ENCODE results near the gene IL36B. TPM values are rescaled to one million over a fixed set of nuclear protein-coding genes. Genes with fewer than 3 reads are reported as not detected.
A peak's percentile ranks its signal among the peaks of the same experiment; 100 is the strongest.

The IL36B gene
- total and polyA plus RNA-seq, 9 of the 15 experiments (the other 6 are each of a cell fraction or from before 2014, with no cell fraction given): not detected

DNA sequence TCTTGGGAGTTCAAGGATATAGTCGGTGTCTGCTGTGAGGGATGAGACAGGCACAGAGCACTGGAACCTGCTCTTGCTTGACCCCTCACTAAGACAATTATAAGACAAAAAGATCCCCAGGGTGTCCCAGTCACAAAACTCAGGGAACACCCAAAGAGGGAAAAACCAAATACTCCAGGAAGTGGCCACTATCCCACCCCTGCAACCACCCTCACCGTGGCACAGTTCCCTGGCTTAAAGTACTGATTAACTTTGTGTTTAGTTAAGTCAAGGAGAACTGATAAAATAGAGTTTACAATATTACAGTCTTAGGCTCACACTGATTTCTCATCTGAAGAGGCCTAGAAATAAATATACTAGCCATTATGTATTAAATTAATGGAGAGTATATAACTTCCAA is 13.5 kb downstream of the IL36B start (continued):
- TF ChIP-seq PYGO2 (tag; IDR thresholded peaks at IDR 0.05): no peak

DNA sequence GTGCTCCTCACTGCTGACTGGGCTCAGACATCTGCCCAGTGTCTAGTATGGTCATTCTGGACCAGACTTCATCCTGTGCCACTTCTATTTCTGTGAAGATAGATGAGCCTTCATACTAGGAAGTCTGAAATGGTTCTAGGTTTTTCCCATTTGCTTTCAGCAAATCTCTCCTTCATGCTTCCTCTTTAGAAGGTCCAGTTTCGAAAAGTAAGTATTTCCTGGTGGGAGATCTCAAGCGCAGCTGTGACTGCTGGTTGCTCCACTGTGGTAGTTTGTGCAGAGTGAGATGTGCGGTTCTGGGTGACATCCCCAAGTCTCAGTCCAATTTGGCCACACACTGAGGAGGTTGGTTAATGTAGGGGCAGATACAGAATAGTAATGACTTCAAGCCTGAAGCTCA is 14.4 kb downstream of the IL36B start:
- Histone ChIP-seq H4K20me1 (replicated peaks; ENCODE audit: control insufficient read depth, insufficient read depth, low read length) (no peaks in the 10 kb centered on the region), H3K4me1 (replicated peaks in 1 of 2; ENCODE audit: control insufficient read depth in 2 of 2, insufficient read depth in 2 of 2, low read length in 2 of 2) (peaks cover 0 to 11% of the 10 kb centered on the region in 2 experiments; a peak in 2 of 5 replicates), H3K9ac (ENCODE audit: insufficient read depth in 1 of 2, low read depth in 2 of 2, low read length in 2 of 2) (no peak overlapping the region), H3K36me3 (ENCODE audit: control insufficient read depth, insufficient read depth, low read length) (no peaks in the 10 kb centered on the region), H2AFZ (ENCODE audit: low read depth, low read length) (no peak overlapping the region; the same call in 1 of the 2 replicates), H3K4me2 (ENCODE audit: insufficient read depth, low read length) (no peak overlapping the region), H3K9me1 (ENCODE audit: control insufficient read depth, insufficient read depth, low read length) (no peaks in the 10 kb centered on the region), H3K27me3 (ENCODE audit: control insufficient read depth in 2 of 2, insufficient read depth in 2 of 2, low read length in 2 of 2) (no peaks in the 10 kb centered on the region), H3K4me3 (no peak overlapping the region), H3K79me2 (ENCODE audit: control insufficient read depth, insufficient read depth, low read length) (no peaks in the 10 kb centered on the region), H3K9me3 (replicated peaks; ENCODE audit: control insufficient read depth, insufficient read depth, low read depth, low read length) (no peaks in the 10 kb centered on the region), H3K27ac (ENCODE audit: extremely low read depth, low read depth, low read length) (no peak overlapping the region)
- POLR2A ChIA-PET: no interaction called here
- CTCF ChIA-PET (ENCODE audit: low intra/inter-chr PET ratio): no interaction called here
- FAIRE-seq: no peak
- no peak for TF ChIP-seq NR2C1 (IDR thresholded peaks at IDR 0.05)
- TF ChIP-seq NR2C1 (tag; IDR thresholded peaks at IDR 0.05): no peak
- ATAC-seq: no peak
- in situ Hi-C loops (cut with MboI) (no loop called here), intact Hi-C loops (cut with micrococcal nuclease) (no loop called here)
- DNase-seq (ENCODE audit: extremely low read depth in 1 of 4, low spot score in 3 of 4): no peak
- 28% methylated on average over 3 of the region's 3 CpGs for WGBS (ENCODE audit: insufficient coverage, low coverage, missing lambda C conversion rate)
- no TSS peak for BruUV-seq (replicated peaks)

DNA sequence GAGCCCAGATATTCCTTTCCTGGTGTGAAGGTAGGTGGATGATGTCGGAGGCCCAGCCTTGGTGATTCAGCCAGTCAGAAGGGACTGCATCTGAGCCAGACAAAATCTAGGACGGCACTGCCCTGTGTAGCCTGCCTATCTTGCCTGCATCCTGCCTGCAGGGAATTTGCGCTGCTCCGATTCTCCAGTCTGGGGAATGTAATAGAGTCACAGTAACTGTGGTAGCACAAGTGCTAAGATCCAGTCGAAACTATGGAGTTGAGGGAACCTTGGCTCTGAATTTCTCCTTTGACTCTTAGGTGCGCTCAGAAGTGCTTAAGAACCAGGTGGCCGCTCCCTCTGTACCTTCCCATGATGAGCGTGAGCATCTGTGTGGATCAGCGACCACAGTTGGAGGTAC is 15.9 kb downstream of the IL36B start:
- BruUV-seq (replicated peaks): no TSS peak
- ATAC-seq: no peak
- Histone ChIP-seq H3K4me3 (no peak overlapping the region), H3K27me3 (ENCODE audit: control insufficient read depth in 2 of 2, insufficient read depth in 2 of 2, low read length in 2 of 2) (no peaks in the 10 kb centered on the region), H3K9me3 (replicated peaks; ENCODE audit: control insufficient read depth, insufficient read depth, low read depth, low read length) (no peaks in the 10 kb centered on the region), H3K36me3 (ENCODE audit: control insufficient read depth, insufficient read depth, low read length) (no peaks in the 10 kb centered on the region), H3K79me2 (ENCODE audit: control insufficient read depth, insufficient read depth, low read length) (no peaks in the 10 kb centered on the region), H4K20me1 (replicated peaks; ENCODE audit: control insufficient read depth, insufficient read depth, low read length) (no peaks in the 10 kb centered on the region), H2AFZ (ENCODE audit: low read depth, low read length) (peak overlapping the region; percentile 20; the same call in 1 of the 2 replicates), H3K9me1 (ENCODE audit: control insufficient read depth, insufficient read depth, low read length) (no peaks in the 10 kb centered on the region), H3K4me2 (ENCODE audit: insufficient read depth, low read length) (no peak overlapping the region), H3K9ac (ENCODE audit: insufficient read depth in 1 of 2, low read depth in 2 of 2, low read length in 2 of 2) (no peak overlapping the region), H3K4me1 (replicated peaks in 1 of 2; ENCODE audit: control insufficient read depth in 2 of 2, insufficient read depth in 2 of 2, low read length in 2 of 2) (peaks cover 0 to 21% of the 10 kb centered on the region in 2 experiments; a peak in 2 of 5 replicates), H3K27ac (ENCODE audit: extremely low read depth, low read depth, low read length) (no peak overlapping the region)
- POLR2A ChIA-PET: interaction anchor here (0.5 to 1.2 kb wide), 2 partner anchors 9 to 63 kb away, joined by 3 to 4 read pairs; no protein-coding TSS in a partner anchor
- 62% methylated on average over 9 of the region's 9 CpGs for WGBS (ENCODE audit: insufficient coverage, low coverage, missing lambda C conversion rate)
- no peak for FAIRE-seq
- no peak for DNase-seq (ENCODE audit: extremely low read depth in 1 of 4, low spot score in 3 of 4)
- intact Hi-C loops (cut with micrococcal nuclease) (no loop called here), in situ Hi-C loops (cut with MboI) (no loop called here)
- CTCF ChIA-PET (ENCODE audit: low intra/inter-chr PET ratio): no interaction called here
- TF ChIP-seq, protein P1, sequence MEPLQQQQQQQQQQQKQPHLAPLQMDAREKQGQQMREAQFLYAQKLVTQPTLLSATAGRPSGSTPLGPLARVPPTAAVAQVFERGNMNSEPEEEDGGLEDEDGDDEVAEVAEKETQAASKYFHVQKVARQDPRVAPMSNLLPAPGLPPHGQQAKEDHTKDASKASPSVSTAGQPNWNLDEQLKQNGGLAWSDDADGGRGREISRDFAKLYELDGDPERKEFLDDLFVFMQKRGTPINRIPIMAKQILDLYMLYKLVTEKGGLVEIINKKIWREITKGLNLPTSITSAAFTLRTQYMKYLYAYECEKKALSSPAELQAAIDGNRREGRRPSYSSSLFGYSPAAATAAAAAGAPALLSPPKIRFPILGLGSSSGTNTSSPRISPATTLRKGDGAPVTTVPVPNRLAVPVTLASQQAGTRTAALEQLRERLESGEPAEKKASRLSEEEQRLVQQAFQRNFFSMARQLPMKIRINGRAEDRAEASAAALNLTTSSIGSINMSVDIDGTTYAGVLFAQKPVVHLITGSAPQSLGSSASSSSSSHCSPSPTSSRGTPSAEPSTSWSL (CRISPR knock-in tag; IDR thresholded peaks at IDR 0.05; ENCODE audit: borderline replicate concordance): no peak
- TF ChIP-seq CBFA2T3 (IDR thresholded peaks at IDR 0.05): no peak
- TF ChIP-seq NONO (IDR thresholded peaks at IDR 0.05; ENCODE audit: low read depth in 2 of 2, low read length in 1 of 2): no peak
- TF ChIP-seq CBX3 (IDR thresholded peaks at IDR 0.05; ENCODE audit: borderline replicate concordance in 1 of 2, low read length in 2 of 2): no peak
- no peak for TF ChIP-seq FOXJ3 (CRISPR knock-in tag; IDR thresholded peaks at IDR 0.05)
- TF ChIP-seq NR2C1 (IDR thresholded peaks at IDR 0.05): no peak
- no peak for TF ChIP-seq NR2C1 (tag; IDR thresholded peaks at IDR 0.05)
- TF ChIP-seq, protein P2, sequence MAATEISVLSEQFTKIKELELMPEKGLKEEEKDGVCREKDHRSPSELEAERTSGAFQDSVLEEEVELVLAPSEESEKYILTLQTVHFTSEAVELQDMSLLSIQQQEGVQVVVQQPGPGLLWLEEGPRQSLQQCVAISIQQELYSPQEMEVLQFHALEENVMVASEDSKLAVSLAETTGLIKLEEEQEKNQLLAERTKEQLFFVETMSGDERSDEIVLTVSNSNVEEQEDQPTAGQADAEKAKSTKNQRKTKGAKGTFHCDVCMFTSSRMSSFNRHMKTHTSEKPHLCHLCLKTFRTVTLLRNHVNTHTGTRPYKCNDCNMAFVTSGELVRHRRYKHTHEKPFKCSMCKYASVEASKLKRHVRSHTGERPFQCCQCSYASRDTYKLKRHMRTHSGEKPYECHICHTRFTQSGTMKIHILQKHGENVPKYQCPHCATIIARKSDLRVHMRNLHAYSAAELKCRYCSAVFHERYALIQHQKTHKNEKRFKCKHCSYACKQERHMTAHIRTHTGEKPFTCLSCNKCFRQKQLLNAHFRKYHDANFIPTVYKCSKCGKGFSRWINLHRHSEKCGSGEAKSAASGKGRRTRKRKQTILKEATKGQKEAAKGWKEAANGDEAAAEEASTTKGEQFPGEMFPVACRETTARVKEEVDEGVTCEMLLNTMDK (IDR thresholded peaks at IDR 0.05; ENCODE audit: borderline replicate concordance, insufficient read depth, low read depth, low read length, poor library complexity, severe bottlenecking): no peak
- no peak for TF ChIP-seq RNF2 (IDR thresholded peaks at IDR 0.05)
- no peak for TF ChIP-seq ARID1B (IDR thresholded peaks at IDR 0.05)
- TF ChIP-seq TBL1XR1 (IDR thresholded peaks at IDR 0.05; ENCODE audit: low read length in 2 of 2): no peak
